Measurements from ENCODE around the gene MIA2. TPM values are rescaled to one million over a fixed set of nuclear protein-coding genes. Genes with fewer than 3 reads are reported as not detected.

The MIA2 gene
- total RNA-seq, 2 donors from 2014 or later = 43.6 to 46.8 TPM

DNA sequence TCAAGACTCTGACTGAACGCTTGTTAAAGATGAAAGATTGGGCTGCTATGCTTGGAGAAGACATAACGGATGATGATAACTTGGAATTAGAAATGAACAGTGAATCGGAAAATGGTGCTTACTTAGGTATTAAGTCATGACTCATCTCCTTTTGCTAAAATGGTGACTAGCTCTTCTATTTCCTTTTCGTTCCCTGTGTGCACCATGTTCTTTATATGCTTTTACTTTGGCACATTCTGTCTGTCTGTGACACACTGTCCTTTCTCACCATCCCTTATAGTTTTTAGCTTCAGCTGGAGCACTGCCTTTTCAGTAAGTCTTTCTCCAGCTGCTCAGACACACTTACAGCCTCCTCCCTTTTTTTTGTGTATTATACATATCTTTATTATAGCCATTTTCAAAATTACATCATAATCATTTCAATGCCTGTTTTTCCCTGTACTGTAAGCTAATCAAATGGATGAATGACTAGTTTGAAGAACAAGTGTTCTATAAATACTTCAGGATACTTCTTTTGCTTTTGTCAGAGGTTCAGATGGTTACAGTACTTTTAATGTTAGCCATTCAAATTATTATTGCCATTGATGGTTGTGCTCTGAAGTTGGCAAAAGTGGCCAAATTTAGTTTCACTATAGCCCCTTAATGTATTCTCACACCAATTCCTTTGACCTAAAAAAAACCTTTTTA is 68.6 kb downstream of the MIA2 start:
- intact Hi-C loops (cut with DNase I) = no loop called here
- H3K4me1 ChIP-seq = no peaks in the 10 kb centered on the region
- TF ChIP-seq, protein P1, sequence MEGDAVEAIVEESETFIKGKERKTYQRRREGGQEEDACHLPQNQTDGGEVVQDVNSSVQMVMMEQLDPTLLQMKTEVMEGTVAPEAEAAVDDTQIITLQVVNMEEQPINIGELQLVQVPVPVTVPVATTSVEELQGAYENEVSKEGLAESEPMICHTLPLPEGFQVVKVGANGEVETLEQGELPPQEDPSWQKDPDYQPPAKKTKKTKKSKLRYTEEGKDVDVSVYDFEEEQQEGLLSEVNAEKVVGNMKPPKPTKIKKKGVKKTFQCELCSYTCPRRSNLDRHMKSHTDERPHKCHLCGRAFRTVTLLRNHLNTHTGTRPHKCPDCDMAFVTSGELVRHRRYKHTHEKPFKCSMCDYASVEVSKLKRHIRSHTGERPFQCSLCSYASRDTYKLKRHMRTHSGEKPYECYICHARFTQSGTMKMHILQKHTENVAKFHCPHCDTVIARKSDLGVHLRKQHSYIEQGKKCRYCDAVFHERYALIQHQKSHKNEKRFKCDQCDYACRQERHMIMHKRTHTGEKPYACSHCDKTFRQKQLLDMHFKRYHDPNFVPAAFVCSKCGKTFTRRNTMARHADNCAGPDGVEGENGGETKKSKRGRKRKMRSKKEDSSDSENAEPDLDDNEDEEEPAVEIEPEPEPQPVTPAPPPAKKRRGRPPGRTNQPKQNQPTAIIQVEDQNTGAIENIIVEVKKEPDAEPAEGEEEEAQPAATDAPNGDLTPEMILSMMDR (IDR thresholded peaks at IDR 0.05) = no peak
- TF ChIP-seq POLR2A (IDR thresholded peaks at IDR 0.05) = no peak
- H3K4me3 ChIP-seq = no peak overlapping the region
- ATAC-seq (no peak), DNase-seq (no peak)
- peaks cover 0 to 8% of the 10 kb centered on the region in 2 donors for H3K36me3 ChIP-seq (replicated peaks in 1 of 2; ENCODE audit: insufficient read depth in 1 of 2, low read depth in 2 of 2)
- H3K27ac ChIP-seq = no peak overlapping the region
- no peaks in the 10 kb centered on the region for H3K27me3 ChIP-seq
- H3K9me3 ChIP-seq = no peaks in the 10 kb centered on the region
- 90 to 95% methylated on average over 4 of the region's 4 CpGs for WGBS, 2 donors

DNA sequence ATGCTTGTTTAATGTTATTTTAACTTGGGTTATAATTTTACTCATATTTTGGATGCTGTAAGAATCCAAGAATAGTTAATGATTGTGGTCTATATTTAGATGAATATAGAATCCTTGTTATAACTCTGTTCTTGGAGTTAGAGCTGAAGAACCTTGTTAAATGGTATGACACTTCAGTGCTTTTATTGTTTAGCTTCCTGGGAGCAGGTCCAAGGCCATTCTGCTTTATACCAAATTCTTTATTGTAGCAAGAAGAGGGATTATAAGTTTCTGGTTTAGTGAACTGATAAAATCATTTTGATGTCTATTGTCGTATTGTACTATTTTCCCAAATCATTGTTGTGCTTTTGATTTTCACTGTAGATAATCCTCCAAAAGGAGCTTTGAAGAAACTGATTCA is 69.4 kb downstream of the MIA2 start:
- no peaks in the 10 kb centered on the region for H3K9me3 ChIP-seq
- DNase-seq = no peak
- 75 to 78% methylated on average over 1 of the region's 1 CpG for WGBS, 2 donors
- no peaks in the 10 kb centered on the region for H3K4me1 ChIP-seq
- intact Hi-C loops (cut with DNase I) = no loop called here
- H3K4me3 ChIP-seq = no peak overlapping the region
- ATAC-seq = no peak
- no peak for TF ChIP-seq POLR2A (IDR thresholded peaks at IDR 0.05)
- TF ChIP-seq, protein P1 (IDR thresholded peaks at IDR 0.05) = no peak
- no peak overlapping the region for H3K27ac ChIP-seq
- H3K27me3 ChIP-seq = no peaks in the 10 kb centered on the region
- peaks cover 0 to 6% of the 10 kb centered on the region in 2 donors for H3K36me3 ChIP-seq (replicated peaks in 1 of 2; ENCODE audit: insufficient read depth in 1 of 2, low read depth in 2 of 2)

DNA sequence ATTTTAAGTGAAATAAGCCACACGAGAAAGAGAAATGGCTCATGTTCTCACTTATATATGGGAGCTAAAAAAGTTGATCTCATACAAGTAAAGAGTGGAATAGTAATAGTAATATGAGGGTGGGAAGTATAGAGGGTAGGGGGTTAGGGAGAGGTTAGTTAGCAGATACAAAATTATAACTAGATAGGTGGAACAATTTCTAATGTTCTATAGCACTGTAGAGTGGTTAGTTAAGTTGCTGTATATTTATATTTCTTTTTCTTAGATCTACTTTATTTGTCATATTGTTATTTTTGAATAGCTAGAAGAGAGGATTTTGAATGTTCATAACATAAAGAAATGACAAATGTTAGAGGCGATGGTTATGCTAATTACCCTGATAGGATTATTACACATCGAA is 74.1 kb downstream of the MIA2 start:
- Histone ChIP-seq H3K4me1 (peaks cover 4% of the 10 kb centered on the region), H3K9me3 (no peaks in the 10 kb centered on the region), H3K4me3 (no peak overlapping the region), H3K27ac (no peak overlapping the region), H3K27me3 (no peaks in the 10 kb centered on the region), H3K36me3 (replicated peaks in 1 of 2; ENCODE audit: insufficient read depth in 1 of 2, low read depth in 2 of 2) (peaks cover 0 to 6% of the 10 kb centered on the region in 2 donors)
- ATAC-seq (no peak), DNase-seq (no peak)
- TF ChIP-seq, protein P1 (IDR thresholded peaks at IDR 0.05) = no peak
- no peak for TF ChIP-seq POLR2A (IDR thresholded peaks at IDR 0.05)
- intact Hi-C loops (cut with DNase I) = no loop called here
- 83 to 90% methylated on average over 3 of the region's 3 CpGs for WGBS, 2 donors

DNA sequence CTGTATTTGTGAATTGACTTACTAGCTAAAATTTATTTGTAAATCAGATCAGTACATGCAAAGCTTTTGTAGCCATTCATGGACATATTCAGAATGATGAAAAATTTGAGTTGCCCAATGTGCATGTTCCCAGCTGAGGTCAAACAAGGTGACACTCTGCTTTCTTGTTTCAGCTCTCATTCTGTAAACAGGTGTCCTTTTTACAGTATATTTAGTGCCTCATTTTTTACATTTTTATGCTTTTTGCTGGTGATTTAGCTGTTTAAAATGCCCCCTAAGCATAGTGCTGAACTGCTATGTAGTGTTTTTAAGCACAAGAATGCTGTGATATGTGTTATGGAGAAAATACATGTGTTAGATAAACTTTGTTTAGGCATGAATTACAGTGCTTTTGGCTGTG is 76.3 kb downstream of the MIA2 start:
- ATAC-seq (no peak), DNase-seq (no peak)
- TF ChIP-seq, protein P1 (IDR thresholded peaks at IDR 0.05) = no peak
- no peak for TF ChIP-seq POLR2A (IDR thresholded peaks at IDR 0.05)
- H3K36me3 ChIP-seq (replicated peaks in 1 of 2; ENCODE audit: insufficient read depth in 1 of 2, low read depth in 2 of 2) = peaks cover 0 to 6% of the 10 kb centered on the region in 2 donors
- H3K27ac ChIP-seq = no peak overlapping the region
- peaks cover 4% of the 10 kb centered on the region for H3K4me1 ChIP-seq
- H3K4me3 ChIP-seq = no peak overlapping the region
- intact Hi-C loops (cut with DNase I) = no loop called here
- H3K9me3 ChIP-seq = no peaks in the 10 kb centered on the region
- H3K27me3 ChIP-seq = no peaks in the 10 kb centered on the region

DNA sequence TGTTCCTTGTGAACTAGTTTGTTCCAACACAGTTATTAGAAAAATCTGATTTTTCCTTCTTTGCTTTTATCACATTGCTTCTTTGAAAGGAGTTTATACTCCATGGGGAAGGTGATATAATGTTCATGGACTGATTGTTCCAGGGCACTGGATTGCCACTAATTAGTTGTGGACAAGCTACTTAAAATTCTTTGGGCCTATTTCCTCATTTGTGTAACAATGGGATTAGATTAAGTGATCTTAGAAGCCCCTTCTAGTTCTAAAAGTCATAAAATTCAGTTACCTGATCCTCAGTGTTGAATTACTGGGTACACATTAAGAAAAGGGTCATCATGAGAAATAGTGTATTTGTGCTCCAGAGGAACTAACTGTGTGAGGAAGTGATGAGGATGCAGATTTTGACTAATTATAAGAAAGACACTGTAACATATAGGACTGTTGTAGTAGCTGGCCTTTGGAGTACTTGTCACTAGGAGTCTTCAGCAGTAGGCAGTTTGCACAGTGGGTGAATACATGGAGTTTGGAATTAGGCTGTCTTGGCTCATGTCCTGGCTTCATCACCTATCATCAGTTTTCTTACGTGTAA is 82.2 kb downstream of the MIA2 start:
- intact Hi-C loops (cut with DNase I) = no loop called here
- TF ChIP-seq, protein P1 (IDR thresholded peaks at IDR 0.05) = no peak
- no peak for TF ChIP-seq POLR2A (IDR thresholded peaks at IDR 0.05)
- H3K27ac ChIP-seq = no peak overlapping the region
- no peaks in the 10 kb centered on the region for H3K4me1 ChIP-seq
- H3K27me3 ChIP-seq = no peaks in the 10 kb centered on the region
- H3K9me3 ChIP-seq = no peaks in the 10 kb centered on the region
- WGBS, 2 donors = 56 to 81% methylated on average over 1 of the region's 1 CpG
- H3K4me3 ChIP-seq = no peak overlapping the region
- ATAC-seq = no peak
- no peak for DNase-seq
- peaks cover 0 to 4% of the 10 kb centered on the region in 2 donors for H3K36me3 ChIP-seq (replicated peaks in 1 of 2; ENCODE audit: insufficient read depth in 1 of 2, low read depth in 2 of 2)

All from body of pancreas (tissue), 4 donors.